HG03060 (cell line): ENCODE results near the gene SAMHD1.
"Not testable (repeated sequence)": the region's sequence is repeated elsewhere in the genome, so short reads cannot be mapped to it uniquely, and the experiment has no call there.

Experiments used
- ATAC-seq: cut with Tn5 transposase; IDR thresholded peaks from one replicate; pipeline ENCODE4 v1.9.1; 2021; ENCODE audit warnings: low read depth, moderate number of reproducible peaks; ENCODE audit not compliant: unreplicated experiment

The SAMHD1 gene

DNA sequence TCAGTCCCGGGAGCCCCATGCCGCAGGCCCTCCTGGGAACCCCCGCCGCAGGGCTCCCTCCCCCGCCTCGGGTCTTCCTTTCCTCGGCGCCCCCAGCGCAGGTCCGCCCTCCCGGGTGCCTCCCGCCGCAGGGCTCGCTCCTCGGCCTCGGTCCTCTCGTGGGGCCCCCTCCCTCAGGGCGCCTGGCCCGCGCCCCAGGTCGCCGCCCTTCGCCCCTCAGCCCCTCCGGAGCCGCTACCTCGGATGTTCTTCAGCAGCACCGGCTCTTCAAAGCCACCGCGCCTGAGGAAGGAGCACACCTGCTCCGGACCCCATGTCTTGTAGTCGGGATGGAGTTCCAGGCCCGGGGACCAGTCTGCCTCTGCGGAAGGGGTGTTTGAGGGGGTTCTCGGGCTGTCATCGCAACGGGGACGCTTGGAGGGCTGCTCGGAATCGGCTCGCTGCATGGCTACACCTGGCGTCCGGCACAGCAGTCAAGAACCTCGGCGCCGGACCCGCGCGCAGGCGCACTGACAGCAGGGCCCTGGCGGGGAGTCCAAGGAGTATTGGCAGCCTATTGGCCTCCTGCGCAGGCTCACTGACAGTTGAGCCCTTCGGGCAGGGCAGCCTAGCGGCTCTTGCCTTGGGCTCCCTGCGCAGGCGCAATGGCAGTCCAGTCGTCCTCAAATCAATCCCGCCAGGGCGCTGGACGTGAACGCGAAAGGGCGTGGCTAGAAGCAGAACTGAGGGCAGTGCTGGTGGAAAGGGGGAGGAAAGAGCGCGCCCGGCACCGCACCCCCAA lies at the start of gene SAMHD1:
Gene SAMHD1 (minus strand): TSS at position 511 of the 781 bp plus-strand sequence. CDS start 65 bp downstream, at position 446.
- ATAC-seq: peak; percentile 86

DNA sequence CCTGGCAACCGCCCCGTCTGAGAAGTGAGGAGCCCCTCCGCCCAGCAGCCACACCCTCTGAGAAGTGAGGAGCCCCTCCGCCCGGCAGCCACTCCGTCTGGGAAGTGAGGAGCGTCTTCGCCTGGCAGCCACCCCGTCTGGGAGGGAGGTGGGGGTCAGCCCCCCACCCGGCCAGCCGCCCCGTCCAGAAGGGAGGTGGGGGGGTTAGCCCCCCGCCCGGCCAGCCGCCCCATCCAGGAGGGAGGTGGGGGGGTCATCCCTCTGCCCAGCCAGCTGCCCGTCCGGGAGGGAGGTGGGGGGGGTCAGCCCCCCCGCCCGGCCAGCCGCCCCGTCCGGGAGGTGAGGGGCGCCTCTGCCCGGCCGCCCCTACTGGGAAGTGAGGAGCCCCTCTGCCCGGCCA lies 48.7 kb upstream of the SAMHD1 start:
- ATAC-seq: not testable (repeated sequence)

DNA sequence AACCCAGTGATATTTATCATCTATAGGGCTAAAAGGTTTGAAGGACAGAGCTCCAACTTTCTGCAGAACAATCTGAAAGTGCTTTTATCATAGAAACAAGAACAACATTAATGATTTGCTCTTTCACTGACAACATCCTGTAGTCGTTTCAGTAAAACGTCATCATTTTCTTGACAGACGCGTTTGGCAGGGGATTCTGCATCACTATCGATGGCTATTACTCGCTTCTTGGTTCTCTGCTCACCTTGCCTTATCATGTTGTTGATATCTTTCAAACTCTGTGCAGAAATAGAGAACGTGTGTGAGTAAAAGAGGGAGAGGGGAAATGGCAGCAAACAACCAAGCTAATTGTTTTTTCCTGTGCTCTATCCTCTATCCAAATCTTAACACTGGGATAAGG lies 47.1 kb upstream of the SAMHD1 start:
- no peak for ATAC-seq

DNA sequence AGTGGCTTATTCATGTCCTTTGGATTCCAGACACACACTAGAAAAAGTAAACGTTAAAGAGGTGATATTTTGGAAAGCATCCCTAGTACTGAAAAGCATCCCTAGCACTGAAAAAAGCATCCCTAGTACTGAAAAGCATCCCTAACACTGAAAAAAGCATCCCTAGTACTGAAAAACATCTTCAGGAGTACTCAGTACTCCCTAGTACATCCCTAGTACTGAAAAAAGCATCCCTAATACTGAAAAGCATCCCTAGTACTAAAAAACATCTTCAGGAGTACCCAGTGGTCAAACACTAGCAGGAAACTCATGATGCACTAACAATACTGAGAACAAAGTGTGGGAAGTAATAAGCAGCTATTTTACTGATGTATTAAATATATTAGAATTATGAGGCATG lies 45.6 kb upstream of the SAMHD1 start:
- no peak for ATAC-seq

DNA sequence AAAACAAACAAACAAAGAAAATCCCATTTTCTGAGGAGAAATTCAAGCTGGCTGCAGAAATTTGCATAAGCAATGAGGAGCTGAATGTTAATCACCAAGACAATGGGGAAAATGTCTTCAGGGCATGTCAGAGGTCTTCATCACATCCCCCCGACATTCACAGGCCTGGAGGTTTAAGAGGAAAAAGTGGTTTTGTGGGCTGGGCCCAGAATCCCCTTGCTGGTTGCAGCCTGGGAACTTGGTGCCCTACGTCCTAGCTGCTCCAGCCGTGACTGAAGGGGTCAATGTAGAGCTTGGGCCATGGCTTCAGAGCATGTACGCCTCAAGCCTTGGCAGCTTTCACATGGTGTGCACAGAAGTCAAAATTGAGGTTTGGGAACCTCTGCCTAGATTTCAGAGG lies 42.7 kb upstream of the SAMHD1 start:
- not testable (repeated sequence) for ATAC-seq

DNA sequence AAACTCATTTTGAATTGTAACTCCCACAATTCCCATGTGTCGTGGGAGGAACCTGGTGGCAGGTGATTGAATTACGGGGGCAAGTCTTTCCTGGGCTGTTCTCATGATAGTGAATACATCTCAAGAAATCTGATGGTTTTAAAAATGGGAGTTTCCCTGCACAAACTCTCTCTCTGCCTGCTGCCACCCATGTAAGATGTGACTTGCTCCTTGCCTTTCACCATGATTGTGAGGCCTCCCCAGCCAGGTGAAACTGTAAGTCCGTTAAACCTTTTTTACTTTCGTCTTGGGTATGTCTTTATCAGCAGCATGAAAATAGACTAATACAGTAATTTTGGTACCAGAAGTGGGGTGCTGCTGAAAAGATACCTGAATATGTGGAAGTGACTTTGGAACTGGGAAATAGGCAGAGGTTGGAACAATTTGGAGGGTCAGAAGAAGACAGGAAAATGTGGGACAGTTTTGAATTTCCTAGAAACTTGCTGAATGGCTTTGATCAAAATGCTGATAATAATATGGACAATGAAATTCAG lies 41.4 kb upstream of the SAMHD1 start:
- ATAC-seq: no peak

DNA sequence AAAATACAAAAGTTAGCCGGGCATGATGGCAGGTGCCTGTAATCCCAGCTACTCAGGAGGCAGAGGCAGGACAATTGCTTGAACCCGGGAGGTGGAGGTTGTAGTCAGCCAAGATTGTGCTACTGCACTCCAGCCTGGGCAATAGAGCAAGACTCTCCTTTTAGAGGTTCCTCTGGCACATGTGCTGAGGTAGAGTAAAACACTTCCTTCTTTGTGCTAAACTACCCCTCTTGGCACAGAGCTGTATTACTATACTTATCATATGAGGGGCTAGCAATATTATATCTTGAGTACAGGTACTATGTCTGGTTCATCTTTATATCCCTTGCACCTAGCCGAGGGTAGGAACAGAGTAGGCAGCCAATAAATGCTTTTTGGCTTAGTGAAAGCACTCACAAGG lies 40.2 kb upstream of the SAMHD1 start:
- ATAC-seq: no peak

DNA sequence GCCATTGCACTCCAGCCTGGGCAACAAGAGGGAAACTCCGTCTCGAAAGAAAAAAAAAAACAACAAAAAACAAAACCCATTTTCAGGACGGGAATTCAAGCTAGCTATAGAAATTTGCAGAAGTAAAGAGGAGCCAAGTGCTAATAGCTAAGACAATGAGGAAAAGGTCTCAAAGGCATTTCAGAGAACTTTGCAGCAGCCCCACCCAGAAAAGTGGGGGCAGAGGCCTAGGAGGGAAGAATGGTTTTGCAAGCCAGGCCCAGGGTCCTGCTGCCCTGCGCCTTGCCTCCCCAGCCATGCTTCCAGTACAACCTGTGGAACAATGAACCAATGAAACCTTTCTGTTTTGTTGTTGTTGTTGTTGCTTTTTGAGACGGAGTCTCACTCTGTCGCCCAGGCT lies 38.3 kb upstream of the SAMHD1 start:
- no peak for ATAC-seq

DNA sequence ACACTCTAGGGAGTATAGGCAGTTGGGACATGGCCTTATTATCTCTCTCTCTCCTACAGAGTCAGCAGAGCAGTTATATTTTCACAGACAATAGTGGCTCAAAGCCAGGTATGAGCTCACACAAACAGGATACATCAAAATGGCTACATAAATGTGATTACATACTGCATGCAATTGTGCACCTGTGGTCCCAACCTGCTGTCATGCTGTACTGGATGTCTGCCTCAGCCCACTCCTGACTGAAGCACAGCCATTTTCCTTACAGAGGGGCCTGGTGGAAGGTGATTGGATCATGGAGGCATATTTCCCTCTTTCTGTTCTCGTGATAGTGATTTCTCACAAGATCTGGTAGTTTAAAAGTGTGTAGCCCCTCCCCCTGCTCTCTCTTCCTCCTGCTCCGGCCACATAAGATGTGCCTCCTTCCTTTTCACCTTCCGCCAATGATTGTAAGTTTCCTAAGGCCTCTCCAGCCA lies 37.0 kb upstream of the SAMHD1 start:
- ATAC-seq: no peak

DNA sequence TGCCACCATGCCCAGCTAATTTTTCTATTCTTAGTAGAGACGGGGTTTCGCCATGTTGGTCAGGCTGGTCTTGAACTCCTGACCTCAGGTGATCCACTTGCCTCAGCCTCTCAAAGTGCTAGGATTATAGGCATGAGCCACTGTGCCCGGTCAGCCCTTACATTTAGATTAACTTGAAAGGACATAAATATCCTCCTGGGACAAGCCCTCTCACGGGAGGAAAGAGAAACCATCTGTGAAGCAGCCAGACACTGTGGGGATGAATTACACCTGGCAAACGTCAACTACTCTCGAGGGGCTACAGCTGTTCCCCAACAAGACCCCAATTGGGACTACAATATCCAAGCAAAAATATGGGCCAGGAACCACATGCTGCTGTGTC lies 32.7 kb upstream of the SAMHD1 start:
- no peak for ATAC-seq

DNA sequence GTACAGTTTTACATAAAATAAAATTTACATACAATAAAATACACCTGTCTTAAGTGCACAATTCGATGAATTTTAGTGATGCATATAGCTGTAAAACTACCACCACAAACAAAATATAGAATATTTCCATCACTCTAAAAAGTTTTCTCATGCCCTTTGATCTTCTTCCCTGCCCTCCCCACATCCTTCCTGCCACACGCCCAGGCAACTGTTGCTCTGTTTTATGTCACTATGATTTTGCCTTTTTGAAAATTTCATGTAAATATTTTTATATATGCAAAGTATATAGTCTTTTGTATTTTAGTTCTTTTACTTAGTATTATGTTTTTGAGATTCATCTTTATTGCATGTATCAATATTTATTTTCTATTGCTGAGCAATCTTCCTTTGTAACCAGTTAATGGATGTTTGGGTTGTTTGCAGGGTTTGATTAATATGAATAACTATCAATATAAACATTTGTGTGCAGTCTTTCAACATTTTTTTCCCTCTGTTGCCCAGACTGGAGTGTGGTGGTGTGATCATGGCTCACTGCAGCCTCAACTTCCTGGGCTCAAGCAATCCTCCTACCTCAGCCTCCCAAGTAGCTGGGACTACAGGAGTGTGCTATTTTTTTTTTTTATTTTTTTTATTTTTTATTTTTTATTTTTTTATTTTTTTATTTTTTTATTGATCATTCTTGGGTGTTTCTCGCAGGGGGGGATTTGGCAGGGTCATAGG lies 23.8 kb upstream of the SAMHD1 start:
- ATAC-seq: no peak

DNA sequence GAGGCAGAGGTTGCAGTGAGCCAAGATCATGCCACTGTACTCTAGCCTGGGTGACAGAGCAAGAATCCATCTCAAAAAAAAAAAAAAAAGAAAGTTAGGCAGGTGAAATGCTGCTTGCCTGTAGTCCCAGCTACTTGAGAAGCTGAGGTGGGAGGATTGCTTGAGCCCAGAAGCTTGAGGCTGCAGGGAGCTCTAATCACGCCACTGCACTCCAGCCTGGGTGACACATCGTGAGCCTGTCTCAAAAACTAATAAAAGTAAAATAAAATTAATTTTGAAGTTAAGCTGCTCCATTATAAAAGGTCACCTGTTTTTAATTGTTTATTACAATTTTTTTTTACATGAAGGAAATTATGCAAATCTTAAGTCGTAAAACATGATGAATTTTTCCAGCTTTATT lies 23.2 kb upstream of the SAMHD1 start:
- no peak for ATAC-seq

DNA sequence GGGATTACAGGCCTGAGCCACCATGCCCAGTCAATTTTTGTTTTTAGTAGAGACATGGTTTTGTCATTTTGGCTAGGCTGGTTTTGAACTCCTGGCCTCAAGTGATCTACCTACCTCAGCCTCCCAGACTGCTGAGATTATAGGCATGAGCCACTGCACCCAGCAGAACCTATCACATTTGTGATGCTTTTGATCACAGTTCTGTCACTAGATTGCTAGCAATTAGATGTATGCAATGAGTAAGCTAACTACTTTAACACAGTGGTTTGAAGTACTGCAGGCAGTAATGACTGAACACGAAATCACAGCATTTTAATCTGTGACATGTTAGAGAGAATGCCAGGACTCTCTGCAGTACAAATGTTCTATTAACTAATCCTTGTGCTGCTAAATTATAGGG lies 19.6 kb upstream of the SAMHD1 start:
- no peak for ATAC-seq

DNA sequence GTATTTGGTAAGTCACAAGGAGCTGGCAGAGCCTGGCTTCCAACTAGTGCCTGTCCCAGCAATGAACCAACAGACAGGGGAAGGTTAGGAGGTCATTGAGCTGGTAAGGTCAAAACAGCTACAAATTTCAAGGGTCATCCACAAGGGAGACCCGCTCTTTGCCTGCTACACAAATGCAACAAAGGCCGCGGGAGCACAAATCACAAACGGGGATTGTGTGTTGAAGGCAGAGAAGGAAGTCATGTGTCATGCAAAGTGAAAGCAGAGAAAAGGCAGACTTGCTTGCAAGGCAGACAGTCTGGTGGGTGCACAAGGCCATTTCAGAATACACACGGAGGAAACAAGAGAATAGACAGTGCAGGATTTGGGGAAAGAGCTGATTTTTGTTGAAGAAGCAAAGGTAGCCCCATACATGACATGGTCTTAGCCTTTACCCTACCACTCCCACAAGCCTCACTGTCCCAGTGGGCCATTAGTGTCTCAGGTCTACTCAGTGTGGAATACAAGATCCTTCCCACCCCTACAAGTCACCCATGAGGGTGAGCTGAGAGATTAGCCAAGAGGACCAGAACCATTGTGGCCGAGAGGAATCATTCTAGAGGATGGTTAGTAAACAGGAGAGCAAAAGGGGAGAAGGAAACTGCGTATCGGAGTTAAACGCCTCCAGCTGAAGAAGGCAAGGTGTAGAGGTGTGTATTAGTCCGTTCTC lies 18.1 kb upstream of the SAMHD1 start:
- ATAC-seq: no peak

DNA sequence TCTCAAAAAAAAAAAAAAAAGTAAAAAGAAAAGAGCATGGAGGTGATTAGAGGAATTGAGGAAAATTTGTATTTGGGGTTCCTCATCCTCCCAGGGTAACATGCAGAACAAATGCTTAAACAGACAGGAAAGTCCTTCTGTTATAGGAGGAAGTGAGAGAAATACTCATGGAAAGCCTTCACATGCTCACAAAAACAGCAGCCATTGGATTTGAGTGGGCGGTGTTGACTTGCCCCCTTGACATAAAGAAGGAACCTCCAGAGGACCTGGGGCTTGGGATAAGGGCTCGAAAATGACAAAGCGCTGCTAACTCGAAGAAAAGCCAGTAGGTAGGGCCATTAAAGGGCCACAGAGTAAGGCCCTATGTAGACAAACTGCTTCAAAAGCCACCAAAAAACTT lies 17.5 kb upstream of the SAMHD1 start:
- ATAC-seq: no peak

DNA sequence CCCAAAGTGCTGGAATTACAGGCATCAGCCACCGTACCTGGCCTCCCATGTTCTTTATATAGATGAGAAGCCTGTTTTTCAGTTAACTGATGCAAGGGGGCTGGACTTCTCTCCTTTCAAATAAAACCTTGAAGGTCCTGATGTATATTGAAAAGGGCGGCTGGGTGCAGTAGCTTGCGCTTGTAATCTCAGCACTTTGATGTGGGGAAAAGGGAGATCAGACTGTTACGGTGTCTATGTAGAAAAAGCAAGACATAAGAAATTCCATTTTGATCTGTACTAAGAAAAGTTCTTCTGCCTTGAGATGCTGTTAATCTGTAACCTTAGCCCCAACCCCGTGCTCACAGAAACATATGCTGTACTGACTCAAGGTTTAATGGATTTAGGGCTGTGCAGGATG lies 16.1 kb upstream of the SAMHD1 start:
- no peak for ATAC-seq

DNA sequence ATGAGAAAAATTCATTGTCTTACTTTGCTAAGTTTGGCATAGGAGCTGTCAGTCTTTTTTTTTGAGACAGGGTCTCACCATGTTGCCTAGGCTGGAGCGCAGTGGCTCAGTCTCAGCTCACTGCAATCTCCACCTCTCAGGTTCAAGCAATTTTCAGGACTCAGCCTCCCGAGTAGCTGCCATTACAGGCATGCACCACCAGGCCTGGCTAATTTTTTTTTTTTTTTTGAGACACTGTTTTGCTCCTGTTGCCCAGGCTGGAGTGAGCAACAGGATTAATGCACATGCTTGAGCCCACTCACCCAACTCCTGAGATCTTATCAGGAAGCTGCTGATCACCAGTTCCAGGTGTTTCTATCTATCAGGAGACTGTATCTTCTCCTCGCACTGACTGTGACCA lies 15.5 kb upstream of the SAMHD1 start:
- not testable (repeated sequence) for ATAC-seq

DNA sequence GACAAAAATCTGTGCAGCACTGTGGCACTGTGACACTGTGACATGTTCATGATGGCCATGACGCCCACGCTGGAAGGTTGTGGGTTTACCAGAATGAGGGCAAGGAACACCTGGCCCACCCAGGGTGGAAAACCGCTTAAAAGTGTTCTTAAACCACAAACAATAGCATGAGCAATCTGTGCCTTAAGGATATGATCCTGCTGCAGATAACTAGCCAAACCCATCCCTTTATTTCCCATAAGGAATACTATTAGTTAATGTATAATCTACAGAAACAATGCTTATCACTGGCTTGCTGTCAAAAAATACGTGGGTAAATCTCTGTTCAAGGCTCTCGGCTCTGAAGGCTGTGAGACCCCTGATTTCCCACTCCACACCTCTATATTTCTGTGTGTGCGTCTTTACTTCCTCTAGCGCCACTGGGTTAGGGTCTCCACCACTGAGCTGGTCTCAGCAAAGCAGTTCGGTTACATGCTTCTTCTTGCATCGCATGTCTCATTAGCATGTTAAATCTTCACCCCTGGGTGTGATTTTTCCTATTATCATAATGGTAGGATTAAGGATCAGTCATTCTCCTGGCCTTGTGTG lies 10.9 kb upstream of the SAMHD1 start:
- ATAC-seq: not testable (repeated sequence)

DNA sequence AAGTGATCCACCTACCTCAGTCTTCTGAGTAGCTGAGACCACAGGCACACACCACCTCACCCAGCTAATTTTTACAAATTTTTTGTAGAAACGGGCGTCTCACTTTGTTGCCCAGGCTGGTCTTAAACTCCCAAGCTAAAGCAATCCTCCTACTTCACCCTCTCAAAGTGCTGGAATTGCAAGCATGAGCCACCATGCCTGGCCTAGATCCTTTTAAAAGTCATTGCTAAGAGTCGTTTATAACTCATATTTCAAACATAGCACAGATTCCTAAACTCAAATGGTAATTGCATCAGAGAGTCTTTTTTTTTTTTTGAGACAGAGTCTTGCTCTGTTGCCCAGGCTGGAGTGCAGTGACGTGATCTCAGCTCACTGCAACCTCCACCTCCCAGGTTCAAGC lies 7.7 kb upstream of the SAMHD1 start:
- ATAC-seq: no peak

DNA sequence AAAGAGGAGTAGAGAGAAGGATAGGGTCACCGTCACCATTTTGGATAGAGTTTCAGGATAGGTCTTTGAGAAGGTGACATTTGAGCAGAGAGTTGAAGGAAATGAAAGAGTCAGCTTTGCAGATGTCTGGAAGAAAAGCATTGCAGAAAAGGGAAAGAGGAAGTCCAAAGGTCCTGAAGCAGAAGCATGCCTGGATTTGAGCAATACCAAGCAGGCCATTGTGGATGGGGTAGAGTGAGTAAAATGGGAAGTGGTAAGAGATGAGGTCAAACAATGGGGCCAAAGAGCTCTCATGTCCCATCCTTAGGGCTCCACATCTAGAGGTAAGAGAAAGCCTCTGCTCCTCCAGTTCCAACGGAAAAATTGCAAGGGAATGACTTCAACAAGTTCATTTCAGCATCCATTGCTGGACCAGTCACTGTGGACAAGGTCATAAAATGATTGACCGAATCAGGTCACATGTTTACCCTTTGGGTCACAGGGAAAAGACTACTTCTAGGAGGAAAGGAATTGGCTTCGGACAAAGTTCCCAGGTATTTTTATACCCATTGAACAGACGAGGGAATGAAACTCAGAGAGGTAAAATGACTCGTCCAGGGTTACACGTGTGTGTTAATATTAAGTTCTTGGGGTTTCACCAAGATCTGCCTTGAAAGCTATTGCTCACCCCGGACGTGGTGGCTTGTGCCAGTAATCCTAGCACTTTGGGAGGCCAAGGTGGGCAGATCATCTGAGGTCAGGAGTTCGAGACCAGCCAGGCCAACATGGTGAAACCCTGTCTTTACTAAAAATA lies 6.6 kb upstream of the SAMHD1 start:
- ATAC-seq: no peak
